Measurements from ENCODE around the gene CHORDC1. TPM values are rescaled to one million over a fixed set of nuclear protein-coding genes. Genes with fewer than 3 reads are reported as not detected.

Gene CHORDC1
- 16.6 and 37.8 TPM in 2 replicates for total RNA-seq

DNA sequence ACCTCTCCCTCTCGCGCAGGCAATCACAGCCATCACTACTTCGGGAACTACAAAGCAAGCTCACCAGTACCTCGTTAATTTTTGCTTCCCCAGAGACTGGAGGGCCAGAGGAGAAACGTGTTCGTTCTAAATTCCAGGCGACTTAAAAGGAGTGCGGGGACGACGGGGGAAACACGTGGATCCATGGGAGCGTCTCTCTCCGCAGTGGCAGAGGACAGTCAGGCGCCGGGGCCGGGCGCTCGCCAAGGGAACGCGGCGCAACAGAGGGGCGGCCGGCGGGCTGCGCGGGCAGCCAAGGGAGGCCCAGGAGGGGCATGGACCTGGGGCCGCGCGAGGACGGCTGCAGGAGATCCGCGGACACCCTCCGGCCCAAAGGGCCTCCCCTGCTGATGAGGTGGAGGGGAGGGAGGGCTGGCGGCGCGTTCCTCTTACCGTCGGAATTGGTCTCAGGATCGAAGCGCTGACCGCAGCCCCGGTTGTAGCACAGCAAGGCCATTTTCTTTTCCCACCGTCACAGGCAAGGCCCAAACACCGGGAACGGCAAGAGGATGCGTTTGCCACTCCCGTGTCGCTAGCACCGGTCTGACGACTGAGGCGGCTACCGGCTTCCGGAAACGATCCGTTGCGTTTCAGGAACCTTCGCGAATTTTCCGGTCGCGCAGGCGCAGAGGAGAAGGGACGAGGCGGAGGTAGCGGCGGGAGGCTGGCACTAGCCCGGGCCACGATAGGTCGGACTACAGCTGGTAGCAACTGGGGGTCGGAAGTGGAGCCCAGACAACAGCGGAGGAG lies at the start of gene CHORDC1:
TSS of gene CHORDC1 (minus strand) at position 591 of the 789 bp plus-strand sequence. CDS start at position 496, 95 bp downstream.

Other genes with a start within 250 kb of the CHORDC1 start
- gene TRIM49C, start 191.9 kb downstream of the CHORDC1 start, total RNA-seq = not detected in 2 replicates
- not detected in 2 replicates for gene UBTFL1, start 137.1 kb downstream of the CHORDC1 start, total RNA-seq
- 2.7 and 4.1 TPM in 2 replicates for gene NAALAD2, start 88.4 kb downstream of the CHORDC1 start, total RNA-seq